LoVo (cell line): ENCODE results near the gene MAGED4B.
"Not testable (repeated sequence)": the region's sequence is repeated elsewhere in the genome, so short reads cannot be mapped to it uniquely, and the experiment has no call there.

Experiments
- DNase-seq: peaks from one replicate; pipeline ENCODE4 v3.0.0-alpha.2; 2016; ENCODE audit warnings: low spot score

The MAGED4B gene

GRCh38 chrX:52068666-52069640 is at the start of gene MAGED4B:
Gene MAGED4B, minus strand, starts transcription at chrX:52069183. Its CDS starts 1,011 bp downstream, at chrX:52068172.
- DNase-seq = not testable (repeated sequence)

- DNase-seq = no peak
Measured at GRCh38 chrX:52118262-52118661, 49.3 kb upstream of the MAGED4B start.

- DNase-seq = no peak
Measured at GRCh38 chrX:52082578-52082977, 13.6 kb upstream of the MAGED4B start.

- DNase-seq = no peak
Measured at GRCh38 chrX:52078131-52078530, 9.1 kb upstream of the MAGED4B start.

- not testable (repeated sequence) for DNase-seq
Measured at GRCh38 chrX:52042288-52042687, 26.7 kb downstream of the MAGED4B start.

- DNase-seq = no peak
Measured at GRCh38 chrX:52034211-52034610, 34.8 kb downstream of the MAGED4B start.

GRCh38 chrX:52031371-52031770 is 37.6 kb downstream of the MAGED4B start:
- DNase-seq = no peak

- no peak for DNase-seq
Measured at GRCh38 chrX:52015794-52016193, 53.2 kb downstream of the MAGED4B start.
